ENCODE results near the gene STARD5. TPM values are rescaled to one million over a fixed set of nuclear protein-coding genes. Genes with fewer than 3 reads are reported as not detected.

Gene STARD5
- total and polyA plus RNA-seq, 2 of the 4 experiments (the other 2 are of a cell fraction) = 5.0 to 22.8 TPM

DNA sequence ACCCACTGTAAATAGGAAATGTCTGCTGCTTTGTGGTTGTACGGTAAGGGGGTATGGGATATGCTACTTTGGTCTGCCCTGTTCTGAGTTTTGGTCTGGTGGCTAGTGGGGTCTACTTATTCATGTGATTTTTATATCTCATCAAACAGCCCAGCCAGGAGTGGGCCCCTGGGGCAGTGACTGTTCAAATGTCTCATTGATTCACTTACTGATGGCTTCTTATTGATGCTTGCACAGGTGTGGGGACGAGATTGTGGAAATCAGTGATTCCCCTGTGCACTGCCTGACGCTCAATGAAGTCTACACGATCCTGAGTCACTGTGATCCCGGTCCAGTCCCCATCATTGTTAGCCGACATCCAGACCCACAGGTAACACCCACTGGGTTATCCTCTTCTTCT is 38.5 kb downstream of the STARD5 start:
- Histone ChIP-seq H2AFZ (replicated peaks; ENCODE audit: low read length, poor library complexity) (no peak overlapping the region), H3K79me1 (ENCODE audit: low read depth in 1 of 2, low read length in 2 of 2) (no peaks in the 10 kb centered on the region), H4K5ac (ENCODE audit: low read depth, low read length) (no peak overlapping the region), H3K9me1 (ENCODE audit: insufficient read depth, low read length) (0 out of 2 replicates have a peak, but pooled peaks cover 3% of the 10 kb centered on the region), H4K20me1 (ENCODE audit: insufficient read depth, low read length) (no peaks in the 10 kb centered on the region), H4K91ac (ENCODE audit: insufficient read depth, low read depth, low read length) (no peak overlapping the region), H3K9ac (ENCODE audit: low read depth, low read length) (no peak overlapping the region), H2BK20ac (ENCODE audit: low read depth, low read length) (no peak overlapping the region), H3K36me3 (ENCODE audit: control insufficient read depth, insufficient read depth, low read length) (peaks cover 22% of the 10 kb centered on the region; the same call in 1 of the 2 replicates), H3K4ac (ENCODE audit: low read depth, low read length) (no peak overlapping the region), H3K18ac (ENCODE audit: low read depth, low read length) (no peak overlapping the region), H3K23ac (ENCODE audit: low read depth, low read length) (no peak overlapping the region), H3K14ac (replicated peaks; ENCODE audit: low read depth, low read length) (no peak overlapping the region), H2BK5ac (ENCODE audit: low read depth, low read length, poor library complexity, severe bottlenecking) (no peak overlapping the region), H3K27ac (ENCODE audit: insufficient read depth, low read length) (no peak overlapping the region), H4K8ac (ENCODE audit: low read depth in 2 of 2, low read length in 2 of 2) (no peak overlapping the region), H2AK5ac (ENCODE audit: low read depth, low read length) (no peak overlapping the region), H2BK15ac (ENCODE audit: low read depth, low read length) (no peak overlapping the region), H3K4me1 (ENCODE audit: control insufficient read depth, insufficient read depth, low read length) (no peaks in the 10 kb centered on the region), H2AK9ac (replicated peaks; ENCODE audit: low read depth, low read length, poor library complexity) (no peak overlapping the region), H3K27me3 (ENCODE audit: control insufficient read depth, insufficient read depth, low read length) (no peaks in the 10 kb centered on the region), H3K4me2 (ENCODE audit: low read depth, low read length) (no peak overlapping the region), H3K4me3 (ENCODE audit: insufficient read depth, low read depth, low read length) (no peak overlapping the region), H3K9me3 (ENCODE audit: control insufficient read depth, insufficient read depth, low read length) (no peaks in the 10 kb centered on the region), H2BK120ac (ENCODE audit: low read depth, low read length) (no peak overlapping the region), H3K56ac (ENCODE audit: extremely low read depth, insufficient read depth, low read length) (no peak overlapping the region)
- dilution Hi-C loops (cut with HindIII; ENCODE audit: low sequenced_read_pairs, unreplicated experiment) (no loop called here), intact Hi-C loops (cut with micrococcal nuclease) (no loop called here), in situ Hi-C loops (cut with MboI; ENCODE audit: low sequenced_read_pairs) (no loop called here)
- no peak for ATAC-seq (ENCODE audit: low read depth)
- BruUV-seq (replicated peaks) = no TSS peak
- CTCF ChIA-PET = no interaction called here
- no peak for DNase-seq
- POLR2A ChIA-PET (ENCODE audit: unreplicated experiment) = no interaction called here
- no CpG with 5 or more reads among the region's 6 CpGs for WGBS, 2 experiments (ENCODE audit: extremely low coverage in 2 of 2, insufficient read length in 1 of 2)
- TF ChIP-seq POLR2A (IDR thresholded peaks at IDR 0.05; ENCODE audit: low read depth, low read length) (no peak), SMC3 (IDR thresholded peaks at IDR 0.05; ENCODE audit: low read depth, low read length) (no peak)

Data from IMR-90 (cell line).